GM21786 (cell line): Measurements from ENCODE around the gene TMEM43.

Source experiments
- ATAC-seq: cut with Tn5 transposase; IDR thresholded peaks from one replicate; pipeline ENCODE4 v1.9.1; 2021; ENCODE audit not compliant: unreplicated experiment

TMEM43 gene

DNA sequence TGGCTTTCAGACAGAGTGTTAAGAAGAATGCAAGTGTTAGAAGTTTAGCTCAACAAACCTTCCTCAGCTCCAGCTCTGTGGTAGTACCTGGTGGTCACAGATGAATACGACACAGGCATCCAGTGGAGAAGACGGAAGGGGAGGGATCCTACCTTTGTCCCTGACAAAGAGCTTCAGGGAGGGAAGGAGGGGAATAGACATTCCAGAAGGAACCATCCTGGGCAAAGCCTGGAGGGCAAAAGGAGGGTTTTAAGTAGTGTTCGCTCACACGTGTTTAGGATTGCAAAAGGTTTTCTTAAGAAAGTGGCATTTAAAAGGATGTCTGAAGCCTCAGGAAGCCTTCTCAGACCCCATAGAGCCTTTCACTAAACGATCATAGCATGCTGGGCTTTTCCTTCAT, 3.0 kb upstream of the TMEM43 start:
- no peak for ATAC-seq

DNA sequence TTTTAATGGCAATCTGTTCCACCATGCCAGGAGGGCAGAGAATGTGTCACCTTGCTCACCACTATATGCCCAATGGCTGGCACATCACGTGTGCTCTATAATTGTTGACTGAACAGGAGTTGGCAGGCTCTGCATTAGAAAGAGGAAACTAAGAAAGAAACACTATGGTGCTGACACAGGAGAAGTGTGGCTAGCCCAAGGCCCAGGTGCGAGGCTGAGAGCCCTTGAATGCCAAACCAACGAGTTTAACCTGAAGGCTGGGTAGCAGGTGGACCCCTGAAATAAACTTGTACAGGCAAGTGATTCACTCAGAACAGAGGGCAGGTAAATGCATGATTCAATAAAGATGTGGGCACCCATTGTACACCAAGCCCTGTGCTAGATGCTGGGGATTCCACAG, 2.6 kb upstream of the TMEM43 start:
- ATAC-seq = no peak

DNA sequence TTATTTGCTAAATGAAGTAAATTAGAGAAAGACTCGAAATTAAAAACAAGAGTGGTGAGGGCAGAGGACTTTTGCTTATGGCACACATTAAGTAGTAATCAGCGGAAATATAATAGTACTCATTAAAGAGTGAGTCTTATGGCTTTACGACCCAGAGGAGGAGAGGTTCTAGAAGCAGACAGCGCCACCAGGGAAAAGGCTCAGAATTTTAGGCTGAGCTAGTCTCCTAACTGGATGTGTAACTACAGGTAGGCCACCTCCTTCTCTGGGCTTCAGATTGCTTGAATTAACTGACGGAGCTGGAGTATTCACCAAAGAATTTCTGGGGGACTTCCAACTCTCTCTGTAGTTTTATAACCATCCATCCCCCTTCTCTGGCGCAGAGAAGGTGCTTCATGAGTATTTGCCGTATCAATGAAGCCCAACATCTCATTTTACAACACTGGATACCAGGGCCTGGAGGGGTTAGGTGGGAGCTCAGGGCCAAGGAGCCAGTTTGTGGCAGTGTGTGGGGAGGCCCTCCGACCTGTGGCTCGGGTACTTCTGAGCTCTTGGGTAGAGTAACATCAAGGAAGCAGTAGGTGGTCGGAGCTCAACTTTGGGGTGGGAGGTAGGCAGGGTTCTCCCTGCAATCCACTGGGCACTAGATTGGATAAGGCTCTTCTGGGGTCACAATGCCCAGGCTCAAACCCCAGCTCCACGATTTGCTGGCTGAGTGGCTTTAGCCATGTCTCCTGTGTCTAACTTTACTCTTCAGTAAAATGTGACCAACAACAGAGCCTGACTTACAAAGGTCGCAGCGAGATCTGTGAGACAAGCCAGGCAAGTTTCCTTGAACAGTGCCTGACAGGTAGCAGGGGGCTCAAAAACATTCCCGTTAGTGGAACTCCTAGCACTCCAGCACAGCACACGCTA, 1.3 kb upstream of the TMEM43 start:
- no peak for ATAC-seq

DNA sequence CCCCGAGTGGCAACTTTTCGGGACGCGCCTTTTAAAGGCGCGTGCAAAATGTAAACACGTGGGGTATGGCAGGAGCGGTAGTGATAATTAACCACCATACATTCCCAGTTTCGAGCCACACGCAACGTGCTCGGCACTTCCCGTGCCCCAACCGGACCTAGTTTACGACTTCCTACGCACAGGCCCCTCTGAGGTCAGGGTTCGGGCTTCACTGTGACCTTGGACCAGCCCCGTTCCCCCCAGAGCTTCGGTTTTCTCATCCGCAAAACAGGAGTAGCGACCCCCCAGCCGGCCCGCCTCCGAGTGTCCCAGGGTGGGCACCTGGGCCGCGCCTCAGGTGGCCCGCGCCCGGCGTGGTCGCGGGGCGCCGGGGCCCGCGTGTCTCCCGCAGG, 633 bp upstream of the TMEM43 start:
- ATAC-seq = peak; percentile 52

DNA sequence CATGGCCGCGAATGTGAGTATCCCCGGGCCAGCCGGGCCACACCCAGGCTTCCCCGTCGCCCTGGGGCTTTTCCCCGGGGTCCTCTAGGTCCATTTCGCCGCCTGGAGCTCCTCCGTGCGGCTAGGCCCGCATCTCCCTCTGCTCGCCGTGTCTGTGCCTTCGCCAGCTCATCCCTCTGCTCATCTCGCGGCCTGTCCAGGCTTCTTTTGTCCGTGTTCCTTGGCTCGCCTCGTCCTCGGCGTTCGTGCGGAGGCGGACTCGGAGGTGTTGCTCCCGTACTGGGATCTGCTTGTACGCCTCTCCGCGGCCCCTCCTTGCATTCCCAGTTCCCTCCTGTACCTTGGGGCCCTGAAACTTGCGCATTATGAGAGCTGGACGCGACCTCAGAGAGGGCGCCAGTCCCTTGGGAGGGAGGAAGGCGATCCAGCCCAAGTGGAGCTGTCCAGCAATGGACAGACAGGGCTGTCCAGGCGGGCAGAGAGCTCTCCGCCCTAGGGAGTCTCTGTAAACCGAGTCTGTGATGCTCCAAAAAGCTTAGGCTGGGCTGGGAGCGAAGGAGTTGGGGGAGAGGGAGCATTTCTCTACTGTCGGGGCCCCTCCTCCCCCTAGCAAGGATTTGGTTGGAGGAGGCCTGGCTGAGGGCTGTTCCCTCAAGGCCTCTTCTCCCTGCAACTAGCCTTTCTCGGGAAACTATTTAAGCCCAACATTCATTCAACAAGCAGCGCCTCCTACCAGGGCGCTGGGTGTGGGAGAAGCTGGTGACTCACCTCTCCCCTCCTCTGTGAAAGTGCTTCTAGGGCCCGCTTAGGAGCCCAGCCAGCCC, 553 bp downstream of the TMEM43 start:
- peak; percentile 21 for ATAC-seq

DNA sequence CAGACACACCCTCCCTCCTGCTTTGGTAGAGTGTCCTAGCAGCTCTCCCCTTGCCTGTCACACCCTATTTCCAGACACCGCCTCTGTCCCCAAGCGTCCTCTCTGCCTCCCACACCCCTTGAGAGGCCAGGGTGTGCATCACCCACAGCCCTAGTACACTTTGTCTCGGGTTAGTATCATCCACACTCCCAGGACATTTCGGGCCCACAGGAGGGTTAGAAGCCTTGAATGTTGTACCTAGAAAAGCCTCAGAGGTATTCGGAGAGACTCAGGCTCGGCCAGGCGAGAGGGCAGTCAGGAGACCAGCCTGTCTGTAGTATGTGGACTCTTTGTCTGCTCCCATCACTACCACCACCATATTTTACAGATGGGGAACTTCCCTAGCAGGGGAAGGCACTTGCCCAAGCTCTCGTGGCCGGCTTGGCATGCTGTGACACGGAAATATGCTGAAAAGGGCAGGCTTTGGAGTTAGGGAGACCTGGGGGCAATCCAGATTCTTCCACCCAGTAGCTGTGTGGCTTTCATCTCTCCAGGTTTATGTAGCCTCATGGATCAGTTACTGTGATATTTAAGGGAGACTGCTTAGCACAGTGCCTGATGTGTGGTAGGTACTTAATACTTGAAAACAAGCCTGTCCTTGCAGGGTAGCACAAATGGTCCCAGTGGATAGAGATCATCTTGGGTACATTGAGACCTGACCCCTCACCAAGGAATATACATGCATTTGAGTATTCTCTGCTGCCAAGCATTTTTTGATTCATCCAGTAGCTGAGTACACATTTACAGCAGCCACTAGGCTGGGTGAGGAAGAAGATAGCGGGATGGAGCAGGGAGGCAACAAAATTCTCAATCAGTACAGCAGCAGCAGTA, 1.4 kb downstream of the TMEM43 start:
- no peak for ATAC-seq

DNA sequence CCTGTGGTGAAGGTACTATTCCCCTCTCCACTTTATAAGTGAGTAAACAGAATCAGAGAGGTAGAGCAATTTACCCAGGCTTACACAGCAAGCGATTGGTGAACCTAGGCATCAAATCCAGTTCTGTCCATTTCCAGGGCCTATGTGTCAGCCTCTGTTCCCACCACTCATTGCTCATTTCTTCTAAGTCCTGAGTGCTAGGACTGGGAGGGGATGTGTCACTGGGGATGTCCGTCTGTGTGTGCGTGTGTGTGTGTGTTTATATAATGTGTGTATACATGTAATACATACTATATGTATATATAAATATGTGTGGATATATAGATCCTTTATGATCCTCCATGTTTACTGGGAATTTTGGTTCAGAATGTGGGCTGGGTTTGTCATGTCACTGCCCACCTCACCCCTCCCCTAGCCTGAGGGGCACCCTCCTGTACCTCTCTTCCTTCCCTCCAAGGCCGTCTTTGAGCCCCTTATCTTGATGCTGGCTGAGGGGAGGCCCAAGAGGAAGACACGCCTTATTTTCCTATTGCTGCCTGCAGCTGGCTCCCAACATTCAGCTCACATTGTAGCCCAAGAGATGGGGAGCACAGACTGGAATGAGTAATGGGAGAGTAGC, 2.1 kb downstream of the TMEM43 start:
- ATAC-seq = no peak

DNA sequence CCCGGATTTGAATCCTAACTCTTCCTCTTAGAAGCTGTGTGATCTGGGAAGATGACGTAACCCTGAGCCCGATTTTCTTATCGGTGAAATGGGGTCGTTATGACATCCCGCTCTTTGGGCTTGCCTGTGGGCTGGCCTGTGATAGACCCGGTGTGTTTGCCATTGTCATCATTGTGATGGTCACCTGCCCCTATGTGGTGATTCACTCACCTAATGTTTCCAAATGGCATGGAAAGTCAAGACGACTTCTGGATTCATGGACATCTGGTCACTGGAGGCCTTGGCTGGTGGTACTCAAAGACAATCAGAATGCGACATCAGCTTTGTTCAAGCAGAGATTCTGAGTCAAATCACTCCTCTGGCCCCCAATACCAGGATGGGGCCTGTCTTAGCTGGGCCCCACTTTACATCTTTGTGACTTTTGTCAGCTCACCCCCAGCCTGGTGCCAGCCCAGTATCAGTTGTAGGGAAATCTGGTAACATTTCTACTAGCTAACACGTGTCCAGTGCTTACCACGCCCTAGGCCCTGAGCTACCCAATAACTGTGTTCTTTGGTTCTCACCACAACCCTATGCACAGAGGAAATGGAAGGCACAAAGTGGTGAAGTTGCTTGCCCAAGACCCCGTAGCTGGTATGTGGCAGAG, 2.8 kb downstream of the TMEM43 start:
- no peak for ATAC-seq

DNA sequence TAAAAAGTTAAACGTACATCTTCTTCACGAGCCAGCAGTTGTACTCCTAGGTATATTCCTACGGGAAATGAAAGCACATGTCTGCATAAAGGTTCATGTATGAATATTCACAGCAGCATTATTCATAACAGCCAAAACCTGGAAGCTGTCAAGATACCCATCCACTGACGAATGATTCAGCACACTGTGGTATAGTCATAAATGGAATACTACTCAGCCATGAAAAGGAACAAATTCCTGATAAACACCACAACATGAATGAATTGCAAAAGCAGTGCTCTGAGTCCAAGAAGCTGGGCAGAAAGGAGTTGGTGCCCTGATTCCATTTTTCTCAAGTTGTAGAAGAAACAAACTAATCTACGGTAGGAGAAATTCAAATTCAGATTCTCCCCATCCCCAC, 3.9 kb downstream of the TMEM43 start:
- ATAC-seq = no peak

DNA sequence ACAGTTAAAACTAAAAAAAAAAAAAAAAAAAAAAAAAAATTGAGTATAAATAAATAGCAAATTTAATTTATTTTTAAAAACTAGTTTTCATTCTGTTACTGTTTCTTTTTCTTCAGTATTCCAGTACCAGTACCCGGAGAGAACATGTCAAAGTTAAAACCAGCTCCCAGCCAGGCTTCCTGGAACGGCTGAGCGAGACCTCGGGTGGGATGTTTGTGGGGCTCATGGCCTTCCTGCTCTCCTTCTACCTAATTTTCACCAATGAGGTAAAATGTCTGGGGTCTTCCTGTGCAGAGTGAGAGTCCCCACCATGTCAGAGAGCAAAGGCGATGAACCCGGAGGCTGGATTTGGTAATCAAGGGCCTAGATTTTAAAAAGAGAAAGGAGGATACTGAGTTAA, 4.4 kb downstream of the TMEM43 start:
- ATAC-seq = no peak

DNA sequence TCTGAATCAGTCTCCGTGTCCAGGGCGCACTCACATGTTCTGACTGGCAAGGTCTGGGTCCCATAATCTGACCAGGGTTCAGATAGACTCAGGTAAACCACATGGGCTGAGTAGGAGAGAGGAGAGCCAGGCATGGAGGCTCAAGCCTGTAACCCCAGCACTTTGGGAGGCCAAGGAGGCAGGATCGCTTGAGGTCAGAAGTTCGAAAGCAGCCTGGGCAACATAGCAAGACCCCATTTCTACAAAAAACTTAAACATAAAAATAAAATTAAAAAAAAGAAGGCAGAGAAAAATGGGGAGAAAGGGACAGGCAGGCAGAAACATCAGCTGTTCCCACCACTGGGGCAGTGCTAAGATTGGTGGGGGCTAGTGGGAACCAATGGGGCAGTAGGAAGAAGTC, 5.4 kb downstream of the TMEM43 start:
- no peak for ATAC-seq

DNA sequence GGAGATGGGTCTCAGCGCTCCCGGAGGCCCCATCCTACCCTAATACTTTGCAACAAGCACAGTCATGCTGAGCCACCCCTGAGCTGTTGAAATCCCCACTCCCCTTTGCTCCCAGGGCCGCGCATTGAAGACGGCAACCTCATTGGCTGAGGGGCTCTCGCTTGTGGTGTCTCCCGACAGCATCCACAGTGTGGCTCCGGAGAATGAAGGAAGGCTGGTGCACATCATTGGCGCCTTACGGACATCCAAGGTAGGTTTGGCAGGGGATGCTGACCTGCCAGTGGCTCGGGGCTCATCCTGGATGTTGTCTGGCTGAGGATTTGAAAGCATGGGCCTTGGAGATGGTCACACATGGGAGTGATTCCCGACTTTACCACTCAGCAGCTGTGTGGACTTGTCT, 5.9 kb downstream of the TMEM43 start:
- no peak for ATAC-seq

DNA sequence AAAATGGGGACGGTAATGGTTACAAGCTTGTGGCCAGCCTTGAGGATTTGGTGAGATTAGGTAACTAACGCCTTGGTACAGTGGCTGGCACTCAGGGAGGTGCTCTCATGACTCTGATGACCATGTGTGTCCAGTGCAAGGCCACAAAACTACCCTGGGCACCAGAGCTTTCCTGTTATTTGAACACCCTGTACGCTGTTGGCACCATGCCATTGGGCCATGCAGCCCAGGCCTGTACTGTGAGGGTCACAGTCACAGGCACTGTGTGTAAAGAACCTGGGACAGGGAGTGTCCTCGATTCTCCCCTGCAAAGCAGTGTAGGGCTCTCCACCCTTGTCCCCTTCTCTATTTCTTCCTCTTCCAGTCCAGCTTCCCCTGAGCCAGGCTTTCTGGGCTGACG, 6.3 kb downstream of the TMEM43 start:
- no peak for ATAC-seq

DNA sequence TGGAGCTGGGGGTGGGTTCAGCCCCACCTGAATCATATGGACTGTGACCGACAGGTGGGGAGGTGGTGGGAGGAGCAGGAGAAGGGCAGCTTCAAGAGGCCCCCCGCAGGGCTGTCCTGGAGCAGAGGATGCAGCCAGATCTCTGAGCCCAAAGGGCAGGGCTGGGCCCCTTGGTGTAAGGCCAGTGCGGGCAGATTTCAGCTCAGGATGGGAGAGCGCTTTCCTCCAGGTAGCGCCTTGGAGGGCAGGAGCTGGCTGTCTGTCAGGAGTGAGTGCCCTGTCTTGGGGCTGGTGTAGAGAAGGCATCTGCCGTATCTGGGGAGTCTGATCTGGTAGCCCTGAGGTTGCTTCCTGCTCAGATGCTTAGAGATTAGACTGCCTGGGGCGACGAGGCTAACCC, 7.3 kb downstream of the TMEM43 start:
- ATAC-seq = no peak

DNA sequence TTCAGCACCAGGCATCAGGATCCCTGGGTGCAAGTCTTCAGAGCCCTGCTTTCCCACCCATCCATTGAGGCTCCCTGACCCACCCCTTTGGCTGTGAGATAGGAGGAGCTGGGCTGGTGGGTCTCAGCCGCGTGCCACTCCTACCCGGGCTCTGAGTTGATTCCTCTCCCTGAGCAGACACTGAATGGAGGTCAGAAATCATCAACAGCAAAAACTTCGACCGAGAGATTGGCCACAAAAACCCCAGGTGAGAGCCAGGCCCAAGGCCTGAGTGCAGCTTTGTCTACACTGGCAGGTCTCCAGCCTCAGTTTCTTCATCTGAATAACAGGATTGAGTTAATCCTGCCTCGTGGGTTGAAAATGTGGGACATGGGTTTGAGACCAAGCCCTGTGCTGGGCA, 7.8 kb downstream of the TMEM43 start:
- no peak for ATAC-seq

DNA sequence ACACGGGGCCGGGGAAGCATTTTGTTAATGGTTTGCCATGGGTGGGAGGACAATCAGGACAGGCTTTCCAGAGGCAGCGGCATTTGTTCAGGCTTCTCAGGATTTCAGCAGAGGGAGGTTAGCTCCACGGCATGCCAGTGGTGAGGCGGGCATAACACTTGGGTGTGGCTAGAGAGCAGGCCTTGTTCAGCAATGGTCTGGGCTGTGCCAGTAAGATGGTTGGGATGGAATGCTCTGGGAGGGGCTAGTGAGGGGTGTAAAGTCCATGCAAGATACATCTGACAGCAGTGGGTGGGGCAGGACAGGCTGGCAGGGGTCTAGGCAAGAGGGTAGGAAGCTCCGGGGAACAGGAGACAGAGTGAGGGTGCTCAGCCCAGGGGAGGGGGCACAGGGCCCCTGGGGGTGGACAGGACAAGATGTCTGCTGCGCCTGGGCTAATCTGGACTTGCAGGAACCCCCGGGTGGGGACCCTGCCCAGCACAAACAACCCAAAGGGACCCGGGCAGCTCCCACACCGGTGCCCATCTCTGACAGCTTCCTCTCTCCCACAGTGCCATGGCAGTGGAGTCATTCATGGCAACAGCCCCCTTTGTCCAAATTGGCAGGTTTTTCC, 8.4 kb downstream of the TMEM43 start:
- ATAC-seq = no peak

DNA sequence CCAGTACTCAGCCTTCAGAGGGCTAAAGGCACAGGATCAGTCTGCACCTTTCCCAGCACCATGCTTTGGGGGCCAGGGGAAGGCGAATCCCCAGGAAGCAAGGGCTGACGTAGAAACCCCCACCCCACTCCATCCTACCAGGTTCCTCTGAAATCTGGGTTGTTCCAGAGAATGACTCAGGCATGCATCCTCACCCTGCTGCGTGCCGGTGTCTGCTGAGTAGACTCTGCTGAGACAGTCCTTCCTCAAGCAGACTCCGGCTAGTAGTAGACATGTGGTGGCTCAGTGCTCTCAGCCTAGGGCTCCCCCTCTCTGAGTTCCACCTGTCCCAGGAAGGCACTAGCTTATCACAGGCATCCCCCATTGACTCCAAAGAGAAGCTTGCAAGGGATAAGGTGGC, 9.0 kb downstream of the TMEM43 start:
- no peak for ATAC-seq

DNA sequence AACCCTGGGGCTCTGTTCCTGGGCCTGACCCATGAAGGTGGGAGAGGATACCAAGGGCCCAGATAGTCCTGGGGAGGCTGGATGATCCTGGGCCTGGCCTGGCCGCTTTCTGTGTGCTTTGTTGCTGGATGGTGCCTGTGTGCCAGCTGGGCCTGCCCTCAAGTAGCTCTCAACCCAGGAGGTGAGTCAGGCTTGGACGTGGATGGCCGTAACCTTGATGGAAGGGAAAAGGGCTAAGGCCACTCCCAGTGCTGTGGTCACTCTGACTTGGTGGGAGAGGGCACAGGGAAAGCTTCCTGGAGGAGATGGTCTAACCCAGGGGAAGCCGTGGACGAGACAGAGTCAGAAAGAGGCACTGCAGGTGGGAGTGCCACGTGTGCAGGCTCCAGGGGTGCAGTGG, 9.4 kb downstream of the TMEM43 start:
- ATAC-seq = no peak

DNA sequence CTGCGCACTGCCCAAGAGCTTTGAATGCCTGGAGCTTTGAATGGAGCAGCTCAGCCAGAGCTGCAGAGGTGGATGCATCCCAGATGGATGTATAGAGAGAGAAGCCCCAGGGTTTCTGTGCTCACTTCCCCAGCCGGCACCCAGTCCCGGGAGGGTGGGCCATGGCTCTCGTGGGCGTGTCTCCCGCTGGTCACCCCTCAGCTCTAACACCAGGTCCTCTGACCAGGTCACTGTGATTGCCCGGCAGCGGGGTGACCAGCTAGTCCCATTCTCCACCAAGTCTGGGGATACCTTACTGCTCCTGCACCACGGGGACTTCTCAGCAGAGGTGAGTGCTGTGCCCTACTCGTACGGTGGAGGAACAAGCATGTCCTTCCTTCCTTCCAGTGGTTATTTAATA, 10.7 kb downstream of the TMEM43 start:
- ATAC-seq = no peak

DNA sequence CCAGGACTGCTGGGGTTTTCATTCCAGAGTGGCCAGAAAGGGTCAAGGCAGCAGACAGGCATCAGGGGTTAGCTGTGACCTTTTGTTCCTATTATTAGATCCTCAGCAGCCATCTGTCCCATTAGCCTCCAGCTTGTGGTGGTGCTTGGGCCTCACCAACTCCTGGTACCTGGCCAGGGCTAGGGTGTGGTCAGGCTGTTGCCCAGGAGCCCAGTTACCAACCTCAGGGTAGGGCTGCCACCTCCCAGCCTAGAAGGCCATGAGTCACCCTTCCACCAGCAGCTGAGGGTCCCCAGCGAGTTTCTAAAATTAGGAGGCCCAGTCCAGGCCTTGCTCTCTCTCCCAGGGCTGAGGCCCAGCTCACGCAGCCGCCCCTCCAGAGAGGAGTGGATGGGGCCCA, 12.2 kb downstream of the TMEM43 start:
- ATAC-seq = no peak
